Esophagus muscularis mucosa (tissue), 4 donors: ENCODE data around the gene ZNF438.

Experiments
- CTCF ChIP-seq, 3 experiments: fragments of 200-600 bp in 2 of 3; fragments of 450-650 bp in 1 of 3; sonication (generic) in 2 of 3; IDR thresholded peaks; one replicate each; pipeline ENCODE4 v1.5.1; 2017 to 2019; ENCODE audit warnings: antibody characterized with exemption in 3 of 3, mild to moderate bottlenecking in 2 of 3, moderate library complexity in 1 of 3
- EP300 ChIP-seq: sonication (generic); formaldehyde crosslinking; IDR thresholded peaks from one replicate; pipeline ENCODE4 v1.6.1; 2017; ENCODE audit warnings: antibody characterized with exemption
- POLR2A ChIP-seq: fragments of 450-650 bp; IDR thresholded peaks from one replicate; pipeline ENCODE4 v1.6.1; 2017; ENCODE audit warnings: antibody characterized with exemption, moderate library complexity, mild to moderate bottlenecking, low read depth

- TF ChIP-seq CTCF (IDR thresholded peaks at IDR 0.05) = no peak
- TF ChIP-seq POLR2A = no peak
- no peak for TF ChIP-seq EP300
Observed at GRCh38 chr10:30800368-30800767, 231.3 kb downstream of the ZNF438 start.
